Activated CD8-positive, alpha-beta memory T cell treated with anti-CD3 and anti-CD28 coated beads, Interleukin-2, amount 50 U/mL, for 48 hours (primary cell): ENCODE data around the gene PLA2G6.

Experiments used
- DNase-seq: peaks from one replicate; pipeline ENCODE4 v3.0.0-alpha.2; 2020

The PLA2G6 gene

GRCh38 chr22:38067028-38067415, 114.6 kb downstream of the PLA2G6 start:
- no peak for DNase-seq

- DNase-seq = no peak
Measured at GRCh38 chr22:38066381-38067027, 115.1 kb downstream of the PLA2G6 start.

- DNase-seq = no peak
Measured at GRCh38 chr22:38065539-38065938, 116.1 kb downstream of the PLA2G6 start.

DNA sequence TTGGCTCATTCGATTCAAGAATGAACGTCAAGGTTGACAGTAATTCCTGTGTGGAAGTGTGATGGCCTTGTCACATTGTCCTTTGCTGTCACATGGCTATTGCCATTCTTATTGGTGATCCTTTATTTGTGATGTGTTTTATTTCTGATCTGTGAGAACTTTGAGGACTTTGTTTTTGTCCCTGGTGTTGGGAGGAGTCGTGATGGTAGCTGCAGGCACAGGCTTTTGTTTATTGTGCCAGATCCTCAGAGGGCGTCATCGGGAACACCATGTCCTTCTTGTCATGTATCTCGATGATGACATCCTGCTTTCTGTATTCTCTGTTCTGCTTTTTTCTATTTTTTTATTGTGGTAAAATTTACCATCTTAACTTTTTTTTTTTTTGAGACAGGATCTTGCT, 118.8 kb downstream of the PLA2G6 start:
- no peak for DNase-seq
